ENCODE data around the gene AIFM1.
"Not testable (repeated sequence)": the region's sequence is repeated elsewhere in the genome, so short reads cannot be mapped to it uniquely, and the experiment has no call there.

AIFM1 gene

GRCh38 chrX:130118441-130119311 is 47.0 kb downstream of the AIFM1 start:
- DNase-seq (ENCODE audit: low spot score) = peak; percentile 57

- no peak for DNase-seq (ENCODE audit: low spot score)
Measured at GRCh38 chrX:130117166-130117565, 48.5 kb downstream of the AIFM1 start.

GRCh38 chrX:130115119-130115885 is 50.3 kb downstream of the AIFM1 start:
- not testable (repeated sequence) for DNase-seq (ENCODE audit: low spot score)

GRCh38 chrX:130114141-130114588 is 51.5 kb downstream of the AIFM1 start:
- no peak for DNase-seq (ENCODE audit: low spot score)

- no peak for DNase-seq (ENCODE audit: low spot score)
Measured at GRCh38 chrX:130111220-130112154, 54.2 kb downstream of the AIFM1 start.

- no peak for DNase-seq (ENCODE audit: low spot score)
Measured at GRCh38 chrX:130110379-130111219, 55.0 kb downstream of the AIFM1 start, which contains the start of gene ELF4. TSS of gene ELF4 (minus strand) at chrX:130110497. CDS start at chrX:130081330, 29,167 bp downstream.

GRCh38 chrX:130109429-130110378 is 55.9 kb downstream of the AIFM1 start:
- no peak for DNase-seq (ENCODE audit: low spot score)

GRCh38 chrX:130108647-130109428 is 56.8 kb downstream of the AIFM1 start:
- DNase-seq (ENCODE audit: low spot score) = no peak

- DNase-seq (ENCODE audit: low spot score) = no peak
Measured at GRCh38 chrX:130106071-130106470, 59.6 kb downstream of the AIFM1 start.

GRCh38 chrX:130105244-130105643 is 60.4 kb downstream of the AIFM1 start:
- no peak for DNase-seq (ENCODE audit: low spot score)

- no peak for DNase-seq (ENCODE audit: low spot score)
Measured at GRCh38 chrX:130103605-130104004, 62.0 kb downstream of the AIFM1 start.

- DNase-seq (ENCODE audit: low spot score) = no peak
Measured at GRCh38 chrX:130100180-130100579, 65.5 kb downstream of the AIFM1 start.

GRCh38 chrX:130098210-130098552 is 67.5 kb downstream of the AIFM1 start:
- DNase-seq (ENCODE audit: low spot score) = no peak

GRCh38 chrX:130097507-130098209 is 68.0 kb downstream of the AIFM1 start:
- DNase-seq (ENCODE audit: low spot score) = no peak

- DNase-seq (ENCODE audit: low spot score) = no peak
Measured at GRCh38 chrX:130095249-130096030, 70.2 kb downstream of the AIFM1 start.

GRCh38 chrX:130094696-130095095 is 70.9 kb downstream of the AIFM1 start:
- no peak for DNase-seq (ENCODE audit: low spot score)

GRCh38 chrX:130093271-130093670 is 72.4 kb downstream of the AIFM1 start:
- DNase-seq (ENCODE audit: low spot score) = no peak

Data from kidney capillary endothelial cell (primary cell).